ENCODE measurements around the gene PLEKHA4. TPM values are rescaled to one million over a fixed set of nuclear protein-coding genes. Genes with fewer than 3 reads are reported as not detected.
A peak's percentile ranks its signal among the peaks of the same experiment; 100 is the strongest.
"Not testable (repeated sequence)": the region's sequence is repeated elsewhere in the genome, so short reads cannot be mapped to it uniquely, and the experiment has no call there.

PLEKHA4 gene
- polyA plus RNA-seq, 1 experiment = 7.1 TPM

DNA sequence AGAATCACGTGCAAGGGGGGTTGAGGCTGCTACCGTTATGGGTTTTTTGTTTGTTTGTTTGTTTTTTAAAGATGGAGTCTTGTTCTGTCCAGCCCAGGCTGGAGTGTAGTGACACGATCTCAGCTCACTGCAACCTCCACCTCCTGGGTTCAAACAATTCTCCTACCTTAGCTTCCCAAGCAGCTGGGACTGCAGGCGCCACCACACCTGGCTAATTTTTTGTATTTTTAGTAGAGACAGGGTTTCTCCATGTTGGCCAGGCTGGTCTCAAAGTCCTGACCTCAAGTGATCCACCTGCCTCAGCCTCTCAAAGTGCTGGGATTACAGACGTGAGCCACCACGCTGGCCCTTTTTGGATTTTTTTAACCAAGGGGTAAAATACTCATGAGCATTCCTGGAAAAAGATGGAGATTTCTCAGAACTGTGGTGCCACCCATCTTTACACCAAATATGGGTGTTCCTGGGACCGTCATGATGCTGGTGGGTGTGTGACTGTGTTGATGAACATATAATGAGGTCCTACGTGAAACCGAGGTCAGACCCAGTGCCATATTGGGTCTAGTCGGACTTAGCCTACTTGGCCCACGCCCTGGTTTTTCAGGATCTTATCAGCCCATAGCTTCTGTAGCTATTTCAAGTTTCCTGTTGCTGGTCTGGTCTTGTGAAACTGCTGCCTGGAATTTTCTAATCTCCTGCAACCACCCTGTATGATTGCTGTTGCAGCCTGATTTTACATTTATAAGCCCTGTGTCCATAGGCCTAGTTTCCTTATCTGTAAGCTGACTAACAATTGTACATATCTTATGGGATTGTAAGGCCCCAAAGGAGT is 10.0 kb upstream of the PLEKHA4 start:
- Histone ChIP-seq H3K4me3 (ENCODE audit: low read depth, low read length) (no peak overlapping the region), H3K9me3 (ENCODE audit: control insufficient read depth, insufficient read depth, low read length) (peaks cover 4% of the 10 kb centered on the region), H3K27ac (ENCODE audit: low read depth, low read length) (no peak overlapping the region), H3K27me3 (ENCODE audit: control insufficient read depth, insufficient read depth, low read length) (no peaks in the 10 kb centered on the region)
- no peak for DNase-seq (ENCODE audit: low read depth, low spot score)
- TF ChIP-seq, protein P1, sequence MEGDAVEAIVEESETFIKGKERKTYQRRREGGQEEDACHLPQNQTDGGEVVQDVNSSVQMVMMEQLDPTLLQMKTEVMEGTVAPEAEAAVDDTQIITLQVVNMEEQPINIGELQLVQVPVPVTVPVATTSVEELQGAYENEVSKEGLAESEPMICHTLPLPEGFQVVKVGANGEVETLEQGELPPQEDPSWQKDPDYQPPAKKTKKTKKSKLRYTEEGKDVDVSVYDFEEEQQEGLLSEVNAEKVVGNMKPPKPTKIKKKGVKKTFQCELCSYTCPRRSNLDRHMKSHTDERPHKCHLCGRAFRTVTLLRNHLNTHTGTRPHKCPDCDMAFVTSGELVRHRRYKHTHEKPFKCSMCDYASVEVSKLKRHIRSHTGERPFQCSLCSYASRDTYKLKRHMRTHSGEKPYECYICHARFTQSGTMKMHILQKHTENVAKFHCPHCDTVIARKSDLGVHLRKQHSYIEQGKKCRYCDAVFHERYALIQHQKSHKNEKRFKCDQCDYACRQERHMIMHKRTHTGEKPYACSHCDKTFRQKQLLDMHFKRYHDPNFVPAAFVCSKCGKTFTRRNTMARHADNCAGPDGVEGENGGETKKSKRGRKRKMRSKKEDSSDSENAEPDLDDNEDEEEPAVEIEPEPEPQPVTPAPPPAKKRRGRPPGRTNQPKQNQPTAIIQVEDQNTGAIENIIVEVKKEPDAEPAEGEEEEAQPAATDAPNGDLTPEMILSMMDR (IDR thresholded peaks at IDR 0.05; ENCODE audit: low read depth, low read length) = no peak
- ChIA-PET POLR2A (interaction anchor here (0.6 to 3.0 kb wide), 6 partner anchors 8 to 97 kb away, joined by 3 to 16 read pairs (median 4); partner anchors contain the start of genes BAX and NUCB1), CTCF (interaction anchor here (1.2 to 1.9 kb wide), 3 partner anchors 22 to 92 kb away, joined by 3 to 5 read pairs (median 3); partner anchors contain the start of gene NUCB1)

DNA sequence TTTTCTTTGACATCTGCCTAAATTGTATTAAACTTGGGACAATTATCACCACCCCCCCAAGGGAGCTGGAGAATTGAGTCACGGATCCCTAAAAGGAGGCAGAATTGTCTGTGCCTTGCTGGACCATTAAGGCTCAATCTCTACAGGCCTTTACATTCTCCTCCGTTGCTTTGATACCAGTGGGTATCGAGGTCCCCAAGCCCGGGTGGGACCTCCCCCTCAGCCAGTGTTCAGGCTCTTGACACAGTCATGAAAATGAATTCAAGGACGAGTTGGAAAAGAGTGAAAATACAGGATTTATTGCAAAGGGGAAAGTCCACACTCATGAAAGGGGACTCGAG is 9.4 kb upstream of the PLEKHA4 start:
- Histone ChIP-seq H3K27ac (ENCODE audit: low read depth, low read length) (no peak overlapping the region), H3K27me3 (ENCODE audit: control insufficient read depth, insufficient read depth, low read length) (no peaks in the 10 kb centered on the region), H3K9me3 (ENCODE audit: control insufficient read depth, insufficient read depth, low read length) (peaks cover 4% of the 10 kb centered on the region), H3K4me3 (ENCODE audit: low read depth, low read length) (no peak overlapping the region)
- CTCF ChIA-PET = interaction anchor here (1.2 to 1.5 kb wide), 2 partner anchors 23 to 36 kb away, joined by 3 read pairs; partner anchors contain the start of gene NUCB1
- TF ChIP-seq, protein P1 (IDR thresholded peaks at IDR 0.05; ENCODE audit: low read depth, low read length) = no peak
- DNase-seq (ENCODE audit: low read depth, low spot score) = no peak
- POLR2A ChIA-PET = interaction anchor here (1.3 kb wide), 1 partner anchor 90 kb away, joined by 4 read pairs; no protein-coding TSS in a partner anchor

DNA sequence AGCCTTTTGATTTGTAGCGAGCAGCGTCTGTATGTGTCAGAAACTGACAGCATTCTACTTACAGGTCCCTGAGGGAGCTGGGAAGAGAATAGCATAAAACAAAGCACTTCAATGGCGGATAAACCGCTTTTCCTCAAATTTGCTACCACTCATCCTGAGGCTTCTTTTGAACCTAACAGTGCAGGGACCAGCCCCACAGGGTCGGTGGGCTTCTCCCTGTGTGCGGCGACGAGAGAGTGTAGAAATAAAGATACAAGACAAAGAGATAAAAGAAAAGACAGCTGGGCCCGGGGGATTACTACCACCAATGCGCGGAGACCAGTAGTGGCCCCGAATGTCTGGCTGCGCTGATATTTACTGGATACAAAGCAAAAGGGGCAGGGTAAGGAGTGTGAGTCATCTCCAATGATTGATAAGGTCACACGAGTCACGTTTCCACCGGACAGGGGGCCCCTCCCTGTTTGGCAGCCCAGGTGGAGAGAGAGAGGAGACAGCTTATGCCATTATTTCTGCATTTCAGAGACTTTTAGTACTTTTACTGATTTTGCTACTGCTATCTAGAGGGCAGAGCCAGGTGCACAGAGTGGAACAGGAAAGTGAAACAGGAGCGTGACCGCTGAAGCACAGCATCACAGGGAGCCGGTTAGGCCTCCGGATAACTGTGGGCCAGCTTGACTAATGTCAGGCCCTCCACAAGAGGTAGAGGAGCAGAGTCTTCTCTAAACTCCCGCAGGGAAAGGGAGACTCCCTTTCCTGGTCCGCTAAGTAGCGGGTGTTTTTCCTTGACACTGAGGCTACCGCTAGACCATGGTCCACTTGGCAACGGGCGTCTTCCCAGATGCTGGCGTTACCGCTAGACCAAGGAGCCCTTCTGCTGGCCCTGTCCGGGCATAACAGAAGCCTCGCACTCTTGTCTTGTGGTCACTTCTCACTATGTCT is 7.9 kb upstream of the PLEKHA4 start:
- CTCF ChIA-PET = interaction anchor here (0.6 to 2.7 kb wide), 3 partner anchors 34 to 117 kb away, joined by 3 to 9 read pairs (median 3); partner anchors contain the start of genes GYS1 and RUVBL2
- not testable (repeated sequence) for H3K9me3 ChIP-seq (ENCODE audit: control insufficient read depth, insufficient read depth, low read length); H3K27me3 ChIP-seq (ENCODE audit: control insufficient read depth, insufficient read depth, low read length); DNase-seq (ENCODE audit: low read depth, low spot score)
- peak overlapping the region; percentile 100 for H3K27ac ChIP-seq (ENCODE audit: low read depth, low read length)
- POLR2A ChIA-PET = interaction anchor here (0.6 to 4.9 kb wide), 7 partner anchors 19 to 106 kb away, joined by 3 to 83 read pairs (median 6); partner anchors contain the start of genes FTL and NUCB1
- H3K4me3 ChIP-seq (ENCODE audit: low read depth, low read length) = peak overlapping the region; percentile 99

DNA sequence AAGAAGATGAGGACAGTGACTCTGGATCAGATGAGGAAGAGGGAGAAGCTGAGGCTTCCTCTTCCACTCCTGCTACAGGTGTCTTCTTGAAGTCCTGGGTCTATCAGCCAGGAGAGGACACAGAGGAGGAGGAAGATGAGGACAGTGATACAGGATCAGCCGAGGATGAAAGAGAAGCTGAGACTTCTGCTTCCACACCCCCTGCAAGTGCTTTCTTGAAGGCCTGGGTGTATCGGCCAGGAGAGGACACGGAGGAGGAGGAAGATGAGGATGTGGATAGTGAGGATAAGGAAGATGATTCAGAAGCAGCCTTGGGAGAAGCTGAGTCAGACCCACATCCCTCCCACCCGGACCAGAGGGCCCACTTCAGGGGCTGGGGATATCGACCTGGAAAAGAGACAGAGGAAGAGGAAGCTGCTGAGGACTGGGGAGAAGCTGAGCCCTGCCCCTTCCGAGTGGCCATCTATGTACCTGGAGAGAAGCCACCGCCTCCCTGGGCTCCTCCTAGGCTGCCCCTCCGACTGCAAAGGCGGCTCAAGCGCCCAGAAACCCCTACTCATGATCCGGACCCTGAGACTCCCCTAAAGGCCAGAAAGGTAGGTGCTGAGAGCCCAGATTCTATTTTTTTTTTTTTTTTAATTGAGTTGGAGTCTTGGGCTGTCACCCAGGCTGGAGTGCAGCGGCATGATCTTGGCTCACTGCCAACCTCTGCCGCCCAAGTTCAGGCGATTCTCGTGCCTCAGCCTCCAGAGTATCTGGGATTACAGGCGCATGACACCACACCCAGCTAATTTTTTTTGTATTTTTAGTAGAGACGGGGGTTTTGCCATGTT is 6.1 kb upstream of the PLEKHA4 start:
- no peak for DNase-seq (ENCODE audit: low read depth, low spot score)
- Histone ChIP-seq H3K27ac (ENCODE audit: low read depth, low read length) (peak overlapping the region; percentile 100), H3K27me3 (ENCODE audit: control insufficient read depth, insufficient read depth, low read length) (no peaks in the 10 kb centered on the region), H3K4me3 (ENCODE audit: low read depth, low read length) (peak overlapping the region; percentile 99), H3K9me3 (ENCODE audit: control insufficient read depth, insufficient read depth, low read length) (peaks cover 4% of the 10 kb centered on the region; the same call in 1 of the 2 replicates)
- ChIA-PET POLR2A (interaction anchor here (0.7 to 4.9 kb wide), 8 partner anchors 22 to 119 kb away, joined by 3 to 83 read pairs (median 6); partner anchors contain the start of genes FTL, GYS1, NUCB1 and RUVBL2), CTCF (interaction anchor here (0.6 to 2.7 kb wide), 4 partner anchors 32 to 119 kb away, joined by 4 to 9 read pairs (median 8); partner anchors contain the start of genes GYS1 and RUVBL2)
- TF ChIP-seq, protein P1 (IDR thresholded peaks at IDR 0.05; ENCODE audit: low read depth, low read length) = no peak
